HG03175 (cell line): ENCODE results near the gene CD200.

Source experiments
- ATAC-seq: cut with Tn5 transposase; IDR thresholded peaks from one replicate; pipeline ENCODE4 v1.9.1; 2021; ENCODE audit warnings: mild to moderate bottlenecking, moderate library complexity; ENCODE audit not compliant: unreplicated experiment

Gene CD200

DNA sequence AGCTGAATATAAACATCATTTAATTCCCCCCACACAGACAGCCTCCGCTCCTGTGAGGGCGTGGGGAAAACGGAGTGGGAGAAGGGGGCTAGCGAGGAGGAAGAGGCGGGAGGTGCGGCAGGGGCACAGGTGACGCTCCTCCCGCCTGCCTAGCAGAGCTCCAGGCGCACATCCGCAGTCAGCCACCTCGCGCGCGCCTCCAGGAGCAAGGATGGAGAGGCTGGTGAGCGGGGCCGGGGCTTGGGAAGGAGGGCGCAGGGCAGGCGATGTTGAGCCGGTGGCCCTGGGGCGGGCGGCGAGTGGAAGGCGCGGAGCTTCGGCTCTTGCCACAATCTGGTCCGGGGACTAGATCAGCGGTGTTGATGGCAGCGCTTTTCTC lies at the start of gene CD200:
Gene CD200, plus strand, starts transcription at position 155 of the 379 bp plus-strand sequence. Its CDS starts 57 bp downstream, at position 212.
- peak; percentile 58 for ATAC-seq

DNA sequence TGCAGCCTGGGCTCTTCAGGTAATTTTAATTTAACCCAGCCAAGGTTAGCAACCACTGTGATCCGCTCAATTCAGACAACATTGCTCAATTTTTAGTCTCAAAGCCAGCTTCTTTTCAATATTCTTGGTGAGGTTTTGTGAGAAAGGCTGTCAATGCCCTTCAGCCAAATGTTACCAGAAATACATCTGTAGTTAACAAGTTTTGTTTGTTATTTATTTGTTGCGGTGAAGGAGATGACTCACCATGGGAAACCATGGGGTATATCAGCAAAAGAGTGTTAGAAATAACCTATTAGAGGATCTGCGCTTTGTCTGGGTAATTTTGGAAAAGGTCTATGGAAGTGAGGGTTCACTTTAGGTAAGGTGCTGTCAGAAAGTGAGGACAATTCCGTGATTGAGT lies 43.9 kb upstream of the CD200 start:
- ATAC-seq, result no peak

- no peak for ATAC-seq
Observed at GRCh38 chr3:112293368-112294321, 39.3 kb upstream of the CD200 start, which contains the start of gene SLC9C1. Gene SLC9C1, minus strand, starts transcription at chr3:112294216. Its CDS starts 7,425 bp downstream, at chr3:112286791.

GRCh38 chr3:112297714-112298113 lies 35.2 kb upstream of the CD200 start:
- peak; percentile 58 for ATAC-seq

DNA sequence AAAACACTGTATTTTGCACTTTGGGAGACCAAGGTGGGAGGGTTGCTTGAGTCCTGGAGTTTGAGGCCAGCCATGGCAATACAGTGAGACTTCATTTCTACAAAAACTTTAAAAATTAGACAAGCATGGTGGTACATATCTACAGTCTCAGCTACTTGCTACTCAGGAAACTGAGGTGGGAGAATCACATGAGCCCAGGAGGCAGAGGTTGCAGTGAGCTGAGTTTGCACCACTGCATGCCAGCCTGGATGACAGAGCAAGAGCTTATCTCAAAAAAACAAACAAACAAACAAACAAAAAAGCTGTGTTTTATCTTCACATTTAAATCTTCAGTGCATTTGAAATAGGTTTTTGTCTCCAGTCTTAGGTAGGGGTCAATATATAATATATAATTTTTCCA lies 34.2 kb upstream of the CD200 start:
- no peak for ATAC-seq

- ATAC-seq, result no peak
Observed at GRCh38 chr3:112302150-112302830, 30.7 kb upstream of the CD200 start.

GRCh38 chr3:112302881-112303763 lies 29.8 kb upstream of the CD200 start:
- peak; percentile 52 for ATAC-seq

- peak; percentile 48 for ATAC-seq
Observed at GRCh38 chr3:112303764-112304325, 29.1 kb upstream of the CD200 start.

DNA sequence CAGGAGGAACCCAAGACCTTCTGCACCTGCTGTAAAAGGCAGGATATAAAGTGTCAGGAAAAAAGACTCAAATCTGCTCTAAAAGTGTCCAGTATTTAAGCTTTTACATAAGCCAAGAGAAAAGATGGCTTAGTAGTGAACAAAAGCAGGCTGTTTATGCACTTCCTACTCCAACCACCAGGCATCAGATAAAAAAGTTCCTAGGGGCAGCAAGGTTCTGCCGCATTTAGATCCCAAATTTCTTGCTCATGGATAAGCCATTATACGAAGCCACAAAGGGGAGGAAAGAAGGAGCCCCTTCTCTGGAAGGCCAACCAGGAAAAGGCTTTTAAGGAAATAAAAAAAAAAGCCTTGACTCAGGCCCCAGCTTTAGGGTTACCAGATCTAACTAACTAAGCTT lies 28.3 kb upstream of the CD200 start:
- ATAC-seq, result no peak

DNA sequence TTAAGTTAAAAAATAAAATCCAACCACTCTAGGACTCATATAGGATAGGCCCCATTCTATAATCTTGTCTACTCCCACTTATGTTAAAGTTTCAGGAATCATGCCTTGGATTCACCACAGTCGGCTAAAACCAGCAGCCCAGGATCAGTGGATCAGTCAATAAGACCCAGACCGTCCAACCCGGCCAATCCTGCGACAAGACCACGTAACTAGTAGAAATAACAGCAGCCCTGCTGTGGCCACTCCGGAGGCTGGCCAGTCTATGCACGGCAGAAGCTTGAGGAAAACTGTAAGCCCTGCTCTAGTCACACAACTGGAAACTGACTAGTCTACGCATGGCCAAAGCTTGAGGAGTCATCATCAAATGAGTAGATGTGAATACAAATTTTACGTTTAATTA lies 26.1 kb upstream of the CD200 start:
- ATAC-seq, result no peak

DNA sequence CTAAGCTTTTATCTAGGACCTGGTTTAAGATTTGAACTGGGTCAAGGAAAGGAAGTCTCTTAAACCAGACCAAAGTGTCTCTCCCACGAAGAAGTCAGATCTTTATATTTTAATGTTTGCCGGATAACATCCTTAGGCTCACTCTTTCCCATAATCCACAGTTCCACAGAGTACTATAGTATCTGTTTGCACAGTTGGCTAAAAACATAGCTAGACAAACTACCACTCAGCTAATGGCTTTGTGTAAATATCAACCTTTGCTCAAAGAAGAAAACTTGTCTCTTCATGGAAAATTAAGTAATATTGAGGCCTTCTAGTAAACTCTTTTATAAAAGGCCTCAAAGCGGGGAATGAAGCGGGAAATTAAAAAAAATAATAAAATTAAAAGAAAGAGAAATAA lies 25.4 kb upstream of the CD200 start:
- no peak for ATAC-seq

GRCh38 chr3:112308151-112308911 lies 24.6 kb upstream of the CD200 start:
- ATAC-seq, result no peak

GRCh38 chr3:112314649-112315048 lies 18.3 kb upstream of the CD200 start:
- ATAC-seq, result no peak

DNA sequence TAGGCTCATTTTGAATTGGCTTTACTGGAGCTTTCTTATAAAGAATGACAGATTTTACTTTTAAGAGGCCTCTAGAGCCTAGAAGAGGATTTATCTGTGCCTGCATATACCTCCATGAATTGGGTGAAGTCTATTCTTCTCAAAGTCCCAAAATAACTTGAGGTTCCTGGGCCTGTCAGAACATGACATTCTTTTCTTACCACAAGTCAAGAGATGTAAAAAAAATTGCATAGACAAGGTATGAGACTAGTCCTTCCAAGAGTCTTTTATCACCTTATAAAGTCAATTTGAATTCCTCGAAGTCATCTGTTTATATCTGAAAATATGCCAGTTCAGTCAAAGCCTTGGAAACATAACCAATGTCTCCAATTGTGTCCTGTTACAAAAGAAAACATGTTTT lies 17.2 kb upstream of the CD200 start:
- ATAC-seq, result no peak

DNA sequence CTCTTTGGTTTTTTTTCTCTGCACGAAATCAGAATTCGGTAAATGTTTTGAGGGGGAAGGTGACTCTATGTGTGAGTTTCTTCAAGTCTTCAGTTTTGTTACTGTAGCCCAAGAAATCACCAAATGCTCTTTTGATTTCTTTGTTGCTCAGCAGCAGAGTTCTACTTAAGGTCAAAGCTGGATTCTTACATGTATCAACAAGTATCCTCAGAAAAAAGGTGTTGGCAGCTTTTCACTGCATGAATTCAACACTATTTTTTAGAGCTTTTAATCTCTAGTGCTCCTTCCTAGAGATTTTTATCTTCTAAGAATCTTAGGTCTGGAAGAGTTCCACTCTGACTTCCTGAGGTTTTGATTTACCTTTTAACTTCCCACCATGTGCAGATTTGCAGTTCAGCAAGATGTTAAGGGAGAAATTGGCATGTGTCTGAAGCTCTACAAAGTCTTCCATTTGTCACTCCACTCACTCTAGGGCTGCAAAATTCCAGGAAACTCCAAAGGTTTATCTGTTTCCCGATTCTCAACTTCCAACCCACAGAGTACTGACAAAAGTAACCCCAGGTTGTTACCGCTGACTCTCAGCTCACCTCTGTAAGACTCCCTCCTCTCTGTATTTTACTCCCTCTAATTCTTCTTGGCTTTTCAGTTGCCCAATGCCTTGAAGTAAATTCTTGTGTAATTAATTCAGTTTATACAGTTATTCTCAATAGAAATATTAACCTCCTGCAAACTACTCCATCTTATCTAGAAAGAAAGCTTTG lies 13.3 kb upstream of the CD200 start:
- ATAC-seq, result no peak

DNA sequence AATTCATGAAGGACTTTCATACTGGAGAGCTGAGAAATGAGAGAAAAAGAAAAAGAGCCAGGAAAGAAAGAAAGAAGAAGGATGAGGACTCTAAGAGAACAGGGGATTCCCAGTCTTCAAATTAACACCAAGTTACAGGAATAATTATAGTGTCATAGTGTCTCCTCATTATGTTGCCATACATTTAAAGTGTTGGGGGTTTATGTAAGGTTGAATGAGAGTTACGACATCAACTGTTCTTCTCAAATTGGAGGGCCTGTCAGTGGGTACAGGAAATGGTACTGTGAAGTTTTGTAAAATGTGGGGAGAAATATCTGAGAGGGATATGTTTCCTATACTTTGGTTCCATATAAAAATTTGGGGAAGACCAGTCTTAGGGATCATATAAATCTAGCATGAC lies 12.3 kb upstream of the CD200 start:
- ATAC-seq, result no peak

GRCh38 chr3:112321867-112322652 lies 10.9 kb upstream of the CD200 start:
- ATAC-seq, result no peak

- ATAC-seq, result peak; percentile 96
Observed at GRCh38 chr3:112327371-112327951, 5.5 kb upstream of the CD200 start.
